ENCODE measurements around the gene ALDH1A2. TPM values are rescaled to one million over a fixed set of nuclear protein-coding genes. Genes with fewer than 3 reads are reported as not detected.

The ALDH1A2 gene
- total RNA-seq, 1 donor from 2014 or later: 49.4 TPM

DNA sequence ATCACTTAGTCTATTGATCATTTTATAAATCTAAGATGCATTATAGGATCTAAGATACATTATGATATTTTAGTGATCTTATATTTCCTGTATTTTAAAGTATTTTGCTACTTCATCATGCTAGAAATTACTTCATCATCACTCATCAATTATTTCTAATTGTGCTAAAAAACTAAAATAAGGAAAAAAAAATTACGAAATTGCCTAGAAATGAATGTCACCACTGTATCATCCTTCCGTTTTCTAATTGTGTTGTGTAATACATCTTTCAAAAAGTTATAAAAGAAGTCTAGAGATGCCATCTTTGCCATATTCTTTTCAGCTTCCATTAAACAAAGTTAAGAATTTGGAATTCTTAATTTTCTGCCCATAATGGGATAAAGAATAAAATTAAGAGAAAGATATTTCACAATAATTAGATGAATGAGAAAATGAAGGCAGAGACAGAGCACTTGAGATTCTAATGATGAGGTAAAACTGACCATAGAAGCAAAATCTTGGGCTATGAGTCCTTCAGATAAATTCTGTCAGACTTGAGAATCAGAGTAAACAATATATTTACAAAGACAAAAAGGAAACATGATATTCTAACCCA, 48.8 kb downstream of the ALDH1A2 start:
- Histone ChIP-seq H3K9me3 (no peaks in the 10 kb centered on the region), H3K27ac (no peak overlapping the region), H3K4me3 (no peak overlapping the region), H3K27me3 (ENCODE audit: low read depth) (no peaks in the 10 kb centered on the region), H3K4me1 (no peaks in the 10 kb centered on the region), H3K36me3 (no peaks in the 10 kb centered on the region)
- no peak for ATAC-seq
- TF ChIP-seq CTCF (IDR thresholded peaks at IDR 0.05): no peak
- DNase-seq: no peak
- intact Hi-C loops (cut with DNase I): no loop called here

- Histone ChIP-seq H3K4me3 (no peak overlapping the region), H3K36me3 (no peaks in the 10 kb centered on the region), H3K27me3 (ENCODE audit: low read depth) (no peaks in the 10 kb centered on the region), H3K27ac (no peak overlapping the region), H3K9me3 (no peaks in the 10 kb centered on the region), H3K4me1 (no peaks in the 10 kb centered on the region)
- ATAC-seq: no peak
- no peak for TF ChIP-seq CTCF (IDR thresholded peaks at IDR 0.05)
- intact Hi-C loops (cut with DNase I): no loop called here
- DNase-seq: no peak
Measured at GRCh38 chr15:58015565-58015964, 49.9 kb downstream of the ALDH1A2 start.

GRCh38 chr15:58014470-58014869, 51.0 kb downstream of the ALDH1A2 start:
- H3K27me3 ChIP-seq (ENCODE audit: low read depth): no peaks in the 10 kb centered on the region
- ATAC-seq: no peak

GRCh38 chr15:58014040-58014439, 51.5 kb downstream of the ALDH1A2 start:
- DNase-seq (no peak), ATAC-seq (no peak)
- no peaks in the 10 kb centered on the region for H3K27me3 ChIP-seq (ENCODE audit: low read depth)
- TF ChIP-seq CTCF (IDR thresholded peaks at IDR 0.05): no peak
- H3K27ac ChIP-seq: no peak overlapping the region
- H3K4me1 ChIP-seq: no peaks in the 10 kb centered on the region
- no peaks in the 10 kb centered on the region for H3K36me3 ChIP-seq
- no peaks in the 10 kb centered on the region for H3K9me3 ChIP-seq
- intact Hi-C loops (cut with DNase I): no loop called here
- no peak overlapping the region for H3K4me3 ChIP-seq

More at GRCh38 chr15:58014470-58014869, 51.0 kb downstream of the ALDH1A2 start:
- no peaks in the 10 kb centered on the region for H3K4me1 ChIP-seq
- H3K4me3 ChIP-seq: no peak overlapping the region
- intact Hi-C loops (cut with DNase I): no loop called here
- H3K27ac ChIP-seq: no peak overlapping the region
- H3K36me3 ChIP-seq: no peaks in the 10 kb centered on the region
- no peaks in the 10 kb centered on the region for H3K9me3 ChIP-seq
- no peak for DNase-seq
- no peak for TF ChIP-seq CTCF (IDR thresholded peaks at IDR 0.05)

GRCh38 chr15:58010983-58011382, 54.5 kb downstream of the ALDH1A2 start:
- no peak for DNase-seq
- intact Hi-C loops (cut with DNase I): no loop called here
- H3K27me3 ChIP-seq (ENCODE audit: low read depth): no peaks in the 10 kb centered on the region
- no peaks in the 10 kb centered on the region for H3K4me1 ChIP-seq
- no peak for ATAC-seq
- H3K27ac ChIP-seq: no peak overlapping the region
- no peak for TF ChIP-seq CTCF (IDR thresholded peaks at IDR 0.05)
- no peaks in the 10 kb centered on the region for H3K9me3 ChIP-seq
- no peak overlapping the region for H3K4me3 ChIP-seq
- no peaks in the 10 kb centered on the region for H3K36me3 ChIP-seq

All from lower lobe of right lung (tissue), 2 donors.